Spleen (tissue), 7 donors: Measurements from ENCODE around the gene MRPS31.

Source experiments
- CTCF ChIP-seq, 11 experiments: fragments of 200-600 bp in 7 of 11; fragments of 450-650 bp in 4 of 11; sonication (generic) in 4 of 11; IDR thresholded peaks in 8 of 11; conservative IDR thresholded peaks in 3 of 11; 1 replicate in 7 of 11; 2 replicates in 4 of 11; pipeline versions ENCODE4 v1.4.0 to v1.8.0; 2016 to 2021; ENCODE audit warnings: antibody characterized with exemption in 11 of 11, inconsistent platforms in 4 of 11, mild to moderate bottlenecking in 1 of 11
- POLR2A ChIP-seq, 3 donors: fragments of 450-650 bp; IDR thresholded peaks; one replicate each; pipeline ENCODE4 v1.5.1; 2017; ENCODE audit warnings: antibody characterized with exemption in 3 of 3, mild to moderate bottlenecking in 1 of 3
- donor health status: DM: no; HTN: no; CAD: no; lungs with moderate emphysema.
- donor health status: DM: no; HTN: no; CAD: no.
- donor health status: DM: no; HTN: no; CAD: no.

- no peak for TF ChIP-seq POLR2A (IDR thresholded peaks at IDR 0.05)
- no peak for TF ChIP-seq CTCF (IDR thresholded peaks at IDR 0.05 in 8 of 11, conservative IDR thresholded peaks at IDR 0.05 in 3 of 11)
Measured at GRCh38 chr13:40749327-40749726, 21.7 kb downstream of the MRPS31 start.
